ENCODE data around the gene BIRC7. TPM values are rescaled to one million over a fixed set of nuclear protein-coding genes. Genes with fewer than 3 reads are reported as not detected.

BIRC7 gene
- total and polyA plus RNA-seq, 2 donors (not counting 3 experiments of a cell fraction or from before 2014, with no cell fraction given): not detected

DNA sequence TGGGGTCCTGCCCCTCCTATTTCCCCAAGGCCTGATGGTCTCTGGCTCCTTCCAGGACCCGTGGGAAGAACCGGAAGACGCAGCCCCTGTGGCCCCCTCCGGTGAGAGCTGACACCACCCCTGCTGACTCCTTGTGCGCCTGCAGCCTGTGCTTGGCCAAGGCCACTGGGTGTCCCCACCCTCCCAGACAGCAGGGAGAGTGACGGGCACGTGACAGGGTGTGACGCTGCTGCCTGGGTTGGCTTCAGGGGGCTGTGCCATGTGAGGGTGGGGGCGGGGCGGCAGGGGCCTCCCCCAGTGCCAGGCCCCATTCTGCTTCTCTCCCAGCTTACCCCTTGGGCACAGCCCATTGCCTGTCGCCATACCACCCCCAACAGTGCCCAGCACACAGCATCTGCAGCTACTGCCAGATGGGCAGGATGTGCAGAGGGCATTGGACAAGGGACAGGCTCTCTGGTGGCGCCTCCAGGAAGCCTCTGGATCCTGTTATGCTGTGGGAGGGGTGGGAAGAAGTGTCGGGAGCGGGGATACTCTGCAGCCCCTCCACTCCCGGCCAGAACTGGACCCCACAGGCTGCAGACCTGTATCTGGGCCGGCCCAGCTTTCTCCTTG, 2.9 kb downstream of the BIRC7 start:
- DNase-seq (ENCODE audit: low read depth, low spot score): no peak

More for the DNA sequence above, 2.9 kb downstream of the BIRC7 start:
- Histone ChIP-seq H3K9me3 (replicated peaks; ENCODE audit: control insufficient read depth, insufficient read depth, low read length) (no peaks in the 10 kb centered on the region), H3K4me3 (replicated peaks in 1 of 3; ENCODE audit: insufficient read depth in 1 of 3, low read depth in 1 of 3, low read length in 3 of 3) (no peak overlapping the region), H3K36me3 (ENCODE audit: control insufficient read depth in 2 of 2, extremely low read depth in 1 of 2, insufficient read depth in 2 of 2, low read length in 2 of 2) (no peaks in the 10 kb centered on the region), H3K27me3 (ENCODE audit: control insufficient read depth in 2 of 2, insufficient read depth in 2 of 2, low read length in 2 of 2) (no peaks in the 10 kb centered on the region), H3K4me1 (ENCODE audit: control insufficient read depth, extremely low read depth, insufficient read depth, low read length) (no peaks in the 10 kb centered on the region), H2AFZ (ENCODE audit: low read depth, low read length) (no peak overlapping the region), H3K4me2 (ENCODE audit: insufficient read depth, low read length) (no peak overlapping the region), H3K9ac (replicated peaks; ENCODE audit: extremely low read depth, insufficient read depth, low read length) (no peak overlapping the region), H3K9me1 (replicated peaks; ENCODE audit: control insufficient read depth, extremely low read depth, insufficient read depth, low read length) (no peaks in the 10 kb centered on the region), H4K20me1 (replicated peaks; ENCODE audit: control insufficient read depth, extremely low read depth, insufficient read depth, low read length) (no peaks in the 10 kb centered on the region), H3K27ac (ENCODE audit: insufficient read depth, low read depth, low read length) (no peak overlapping the region), H3K79me2 (ENCODE audit: control insufficient read depth, insufficient read depth, low read length) (no peaks in the 10 kb centered on the region)
- no TSS peak for BruUV-seq (replicated peaks)
- dilution Hi-C loops (cut with MboI; ENCODE audit: extremely low pct_ligation_motif_present, low sequenced_read_pairs) (no loop called here), intact Hi-C loops (cut with micrococcal nuclease) (loop anchor here (5.0 kb wide), 1 partner anchor 34 kb away; the partner anchor contains the start of gene ARFGAP1)
- no peak for TF ChIP-seq GATA2 (IDR thresholded peaks at IDR 0.05; ENCODE audit: insufficient read depth, insufficient read length, low read depth, low read length)
- no peak for TF ChIP-seq JUN (IDR thresholded peaks at IDR 0.05; ENCODE audit: borderline replicate concordance, insufficient read depth, insufficient read length, low read depth)
- TF ChIP-seq, protein P1, sequence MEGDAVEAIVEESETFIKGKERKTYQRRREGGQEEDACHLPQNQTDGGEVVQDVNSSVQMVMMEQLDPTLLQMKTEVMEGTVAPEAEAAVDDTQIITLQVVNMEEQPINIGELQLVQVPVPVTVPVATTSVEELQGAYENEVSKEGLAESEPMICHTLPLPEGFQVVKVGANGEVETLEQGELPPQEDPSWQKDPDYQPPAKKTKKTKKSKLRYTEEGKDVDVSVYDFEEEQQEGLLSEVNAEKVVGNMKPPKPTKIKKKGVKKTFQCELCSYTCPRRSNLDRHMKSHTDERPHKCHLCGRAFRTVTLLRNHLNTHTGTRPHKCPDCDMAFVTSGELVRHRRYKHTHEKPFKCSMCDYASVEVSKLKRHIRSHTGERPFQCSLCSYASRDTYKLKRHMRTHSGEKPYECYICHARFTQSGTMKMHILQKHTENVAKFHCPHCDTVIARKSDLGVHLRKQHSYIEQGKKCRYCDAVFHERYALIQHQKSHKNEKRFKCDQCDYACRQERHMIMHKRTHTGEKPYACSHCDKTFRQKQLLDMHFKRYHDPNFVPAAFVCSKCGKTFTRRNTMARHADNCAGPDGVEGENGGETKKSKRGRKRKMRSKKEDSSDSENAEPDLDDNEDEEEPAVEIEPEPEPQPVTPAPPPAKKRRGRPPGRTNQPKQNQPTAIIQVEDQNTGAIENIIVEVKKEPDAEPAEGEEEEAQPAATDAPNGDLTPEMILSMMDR (IDR thresholded peaks at IDR 0.05; ENCODE audit: extremely low read depth in 1 of 2, insufficient read depth in 1 of 2, low read depth in 1 of 2, low read length in 2 of 2): no peak
- no peak for TF ChIP-seq POLR2A (IDR thresholded peaks at IDR 0.05; ENCODE audit: low read depth, low read length)
- TF ChIP-seq POLR2AphosphoS5 (IDR thresholded peaks at IDR 0.05; ENCODE audit: insufficient read depth, low read depth, low read length): no peak
- TF ChIP-seq FOS (IDR thresholded peaks at IDR 0.05; ENCODE audit: borderline replicate concordance, insufficient read depth, low read length): no peak
- FAIRE-seq: no peak
- ChIA-PET CTCF (interaction anchor here (1.2 to 11.0 kb wide), 2 partner anchors 9 to 14 kb away, joined by 3 to 116 read pairs; no protein-coding TSS in a partner anchor), POLR2A (no interaction called here)

Measured in endothelial cell of umbilical vein (primary cell).